Adipocyte (in vitro differentiated cells): ENCODE data around the gene COL23A1.

Experiments
- DNase-seq: peaks from one replicate; pipeline ENCODE4 v3.0.0-alpha.2; 2015; ENCODE audit warnings: low read depth
- H3K27me3 ChIP-seq: replicated peaks from 2 replicates; pipeline ENCODE4 v1.7.0; 2013; ENCODE audit warnings: mild to moderate bottlenecking, low read length, moderate library complexity; ENCODE audit not compliant: control insufficient read depth, insufficient read depth
- H3K36me3 ChIP-seq: 2 replicates; pipeline ENCODE4 v1.7.0; 2013; ENCODE audit warnings: low read length, mild to moderate bottlenecking, moderate library complexity; ENCODE audit not compliant: control insufficient read depth, insufficient read depth, severe bottlenecking
- H3K4me1 ChIP-seq: 2 replicates; pipeline ENCODE4 v1.7.0; 2013; ENCODE audit warnings: mild to moderate bottlenecking, low read length, moderate library complexity; ENCODE audit not compliant: control insufficient read depth, insufficient read depth
- H3K4me3 ChIP-seq: 2 replicates; pipeline ENCODE4 v1.7.0; 2013; ENCODE audit warnings: mild to moderate bottlenecking, low read length, moderate library complexity
- H3K9ac ChIP-seq: 2 replicates; pipeline ENCODE4 v1.7.0; 2013; ENCODE audit warnings: mild to moderate bottlenecking, low read length, moderate library complexity
- H3K9me3 ChIP-seq: 2 replicates; pipeline ENCODE4 v1.7.0; 2013; ENCODE audit warnings: mild to moderate bottlenecking, low read length, moderate library complexity; ENCODE audit not compliant: control insufficient read depth

The COL23A1 gene

DNA sequence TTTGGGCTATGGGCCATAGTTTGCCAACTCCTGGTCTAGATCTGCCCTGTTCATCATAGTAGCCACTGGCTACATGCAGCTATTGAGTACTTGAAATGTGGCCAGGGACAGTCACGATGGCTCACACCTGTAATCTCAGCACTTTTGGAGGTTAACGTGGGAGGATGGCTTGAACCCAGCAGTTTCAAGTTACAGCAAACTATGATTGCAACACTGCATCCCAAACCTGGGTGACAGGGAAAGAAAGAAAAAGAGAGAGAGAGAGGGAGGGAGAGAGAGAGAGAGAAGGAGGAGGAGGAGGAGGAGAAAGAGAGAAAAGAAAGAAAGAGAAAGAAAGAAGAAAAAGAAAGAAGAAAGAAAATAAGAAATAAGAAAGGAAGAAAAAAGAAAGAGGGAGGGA lies 397.9 kb downstream of the COL23A1 start:
- no peaks in the 10 kb centered on the region for H3K9me3 ChIP-seq
- H3K4me1 ChIP-seq, result no peaks in the 10 kb centered on the region
- H3K36me3 ChIP-seq, result no peaks in the 10 kb centered on the region
- H3K27me3 ChIP-seq, result peaks cover 23% of the 10 kb centered on the region
- no peak overlapping the region for H3K4me3 ChIP-seq
- DNase-seq, result no peak
- H3K9ac ChIP-seq, result no peak overlapping the region

DNA sequence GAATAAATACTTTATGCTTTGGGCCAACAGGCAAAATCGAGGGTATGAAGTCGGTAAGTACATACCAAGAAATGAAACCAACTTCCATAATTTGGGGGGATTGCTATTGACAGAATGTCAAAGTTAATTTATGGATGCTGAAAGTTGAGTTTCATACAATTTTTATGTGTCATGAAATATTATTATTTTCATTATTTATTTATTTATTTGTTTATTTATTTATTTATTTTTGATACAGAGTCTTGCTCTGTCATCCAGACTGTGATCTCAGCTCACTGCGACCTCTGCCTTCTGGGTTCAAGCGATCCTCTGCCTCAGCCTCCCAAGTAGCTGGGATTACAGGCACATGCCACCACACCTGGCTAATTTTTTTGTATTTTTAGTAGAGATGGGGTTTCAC lies 398.5 kb downstream of the COL23A1 start:
- DNase-seq, result no peak
- no peak overlapping the region for H3K4me3 ChIP-seq
- no peaks in the 10 kb centered on the region for H3K9me3 ChIP-seq
- H3K9ac ChIP-seq, result no peak overlapping the region
- no peaks in the 10 kb centered on the region for H3K4me1 ChIP-seq
- no peaks in the 10 kb centered on the region for H3K36me3 ChIP-seq
- peaks cover 23% of the 10 kb centered on the region for H3K27me3 ChIP-seq

DNA sequence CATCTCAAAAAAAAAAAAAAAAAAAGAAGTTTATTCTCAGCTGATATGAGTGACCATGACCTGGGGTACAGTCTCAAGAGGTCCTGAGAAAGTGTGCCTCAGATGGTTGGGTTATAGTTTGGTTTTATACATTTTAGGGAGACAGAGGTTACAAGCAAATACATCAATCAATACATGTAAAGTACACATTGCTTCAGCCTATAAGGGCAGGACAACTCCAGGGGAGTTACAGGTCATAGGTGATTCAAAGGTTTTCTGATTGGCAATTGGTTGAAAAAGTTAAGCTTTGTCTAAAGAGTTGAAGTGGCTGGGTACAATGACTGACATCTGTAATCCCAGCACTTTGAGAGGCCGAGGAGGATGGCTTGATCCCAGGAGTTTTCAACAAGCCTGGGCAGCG lies 400.8 kb downstream of the COL23A1 start:
- DNase-seq, result no peak
- Histone ChIP-seq H3K4me3 (no peak overlapping the region), H3K36me3 (no peaks in the 10 kb centered on the region)

More for the DNA sequence above, 400.8 kb downstream of the COL23A1 start:
- Histone ChIP-seq H3K9me3 (no peaks in the 10 kb centered on the region), H3K4me1 (no peaks in the 10 kb centered on the region), H3K27me3 (peaks cover 16% of the 10 kb centered on the region), H3K9ac (no peak overlapping the region)
